HepG2 (cell line): ENCODE data around the gene TMEFF2. TPM values are rescaled to one million over a fixed set of nuclear protein-coding genes. Genes with fewer than 3 reads are reported as not detected.
"Not testable (repeated sequence)": the region's sequence is repeated elsewhere in the genome, so short reads cannot be mapped to it uniquely, and the experiment has no call there.

Experiments used
- ATAC-seq: fragments of 200-7000 bp; cut with Tn5 transposase; 3 replicates; pipeline ENCODE4 v1.9.1; 2020; ENCODE audit warnings: mild to moderate bottlenecking, moderate library complexity
- BruUV-seq: library from RNA; stranded (reverse); fragments of 400-500 nt; replicated peaks from 2 replicates; lab custom pipeline; 2021; lab: Mats Ljungman, UMichigan
- CTCF ChIA-PET: fragments of 300-600 bp; formaldehyde crosslinking; extraction: SDS; loops from one replicate; lab custom pipeline; 2021; ENCODE audit warnings: low total read pairs, inconsistent platforms, low intra/inter-chr PET ratio; lab: Yijun Ruan, JAX
- POLR2A ChIA-PET: fragments of 350-600 bp; sonication (Branson Sonifier 250); formaldehyde crosslinking; loops from one replicate; lab custom pipeline; 2020; ENCODE audit warnings: antibody characterized with exemption, inconsistent platforms; lab: Yijun Ruan, JAX
- DNase-seq: peaks from one replicate; pipeline ENCODE4 v3.0.0-alpha.2; 2015; ENCODE audit warnings: low spot score
- FAIRE-seq: peaks from 3 replicates; lab custom pipeline; 2011; peaks lifted over from hg19 to GRCh38; lab: Jason Lieb, UNC
- H2AFZ ChIP-seq: one replicate; pipeline ENCODE4 v1.6.1; 2011; ENCODE audit warnings: low read length, inconsistent platforms
- H3K27ac ChIP-seq: fragments of 300-600 bp; 3 replicates; pipeline ENCODE4 v1.8.0; 2011; ENCODE audit warnings: mixed run types, mild to moderate bottlenecking, mixed read lengths, low read length, inconsistent platforms; ENCODE audit not compliant: insufficient read depth; ENCODE audit errors: extremely low read length
- H3K27me3 ChIP-seq, 2 experiments: fragments of 200-600 bp in 1 of 2; 2 replicates in 1 of 2; 3 replicates in 1 of 2; pipeline versions ENCODE4 v1.6.0 to v1.8.0; 2011; ENCODE audit warnings: low read length in 2 of 2, mild to moderate bottlenecking in 2 of 2, moderate library complexity in 2 of 2, inconsistent platforms in 1 of 2; ENCODE audit not compliant: insufficient read depth in 2 of 2, control insufficient read depth in 1 of 2
- H3K36me3 ChIP-seq, 2 experiments: fragments of 200-600 bp in 1 of 2; replicated peaks in 1 of 2; 2 replicates in 1 of 2; 3 replicates in 1 of 2; pipeline versions ENCODE4 v1.5.1 to v1.8.0; 2011; ENCODE audit warnings: low read length in 2 of 2, inconsistent platforms in 1 of 2; ENCODE audit not compliant: insufficient read depth in 2 of 2, control insufficient read depth in 1 of 2
- H3K4me1 ChIP-seq: 2 replicates; pipeline ENCODE4 v1.5.1; 2012; ENCODE audit warnings: low read length, inconsistent platforms; ENCODE audit not compliant: insufficient read depth
- H3K4me2 ChIP-seq: 2 replicates; pipeline ENCODE4 v1.6.0; 2011; ENCODE audit warnings: low read depth, low read length, inconsistent platforms
- H3K4me3 ChIP-seq, 3 experiments: fragments of 200-600 bp in 1 of 3; sonication (generic), shearing (Covaris generic) in 1 of 3; replicated peaks in 1 of 3; 2 replicates each; pipeline ENCODE4 v1.5.1; 2011 to 2016; ENCODE audit warnings: low read length in 3 of 3, inconsistent platforms in 2 of 3, low read depth in 2 of 3, mild to moderate bottlenecking in 2 of 3, control low read depth in 1 of 3, mixed read lengths in 1 of 3; ENCODE audit not compliant: insufficient read depth in 1 of 3
- H3K79me2 ChIP-seq: one replicate; pipeline ENCODE4 v1.6.1; 2011; ENCODE audit warnings: low read length, inconsistent platforms; ENCODE audit not compliant: insufficient read depth
- H3K9ac ChIP-seq: 2 replicates; pipeline ENCODE4 v1.6.0; 2011; ENCODE audit warnings: mild to moderate bottlenecking, low read depth, low read length, inconsistent platforms; ENCODE audit not compliant: insufficient read depth
- H3K9me3 ChIP-seq: 2 replicates; pipeline ENCODE4 v1.5.1; 2012; ENCODE audit warnings: mild to moderate bottlenecking, low read length
- H4K20me1 ChIP-seq: 2 replicates; pipeline ENCODE4 v1.6.0; 2011; ENCODE audit warnings: inconsistent platforms, mild to moderate bottlenecking, low read length, moderate library complexity; ENCODE audit not compliant: insufficient read depth
- CEBPG ChIP-seq: IDR thresholded peaks from 2 replicates; pipeline ENCODE4 v1.6.1; 2016
- KAT2B ChIP-seq: fragments of 150-350 bp; IDR thresholded peaks from 2 replicates; pipeline ENCODE4 v1.6.1; 2014; ENCODE audit warnings: low read depth, low read length, borderline replicate concordance
- NFE2 ChIP-seq: sonication (generic); formaldehyde crosslinking; IDR thresholded peaks from 2 replicates; pipeline ENCODE4 v1.4.0; 2020; ENCODE audit warnings: missing genetic modification reagents
- PHF8 ChIP-seq: sonication (generic); formaldehyde crosslinking; IDR thresholded peaks from 2 replicates; pipeline ENCODE4 v1.5.0; 2020; ENCODE audit warnings: missing genetic modification reagents
- SAFB2 ChIP-seq: sonication (generic); formaldehyde crosslinking; IDR thresholded peaks from 2 replicates; pipeline ENCODE4 v1.5.1; 2020; ENCODE audit warnings: missing genetic modification reagents, low read depth, mild to moderate bottlenecking, borderline replicate concordance
- STAG1 ChIP-seq: sonication (generic); formaldehyde crosslinking; IDR thresholded peaks from 2 replicates; pipeline ENCODE4 v1.4.0; 2020; ENCODE audit warnings: missing genetic modification reagents
- TSC22D2 ChIP-seq: sonication (generic); formaldehyde crosslinking; IDR thresholded peaks from 2 replicates; pipeline ENCODE4 v1.5.1; 2020; ENCODE audit warnings: missing genetic modification reagents, mild to moderate bottlenecking, borderline replicate concordance
- ZBTB42 ChIP-seq: sonication (generic); formaldehyde crosslinking; IDR thresholded peaks from 2 replicates; pipeline ENCODE4 v1.5.0; 2020; ENCODE audit warnings: mild to moderate bottlenecking, missing genetic modification reagents
- ZFP41 ChIP-seq: sonication (generic); formaldehyde crosslinking; IDR thresholded peaks from 2 replicates; pipeline ENCODE4 v1.4.0; 2020; ENCODE audit warnings: mild to moderate bottlenecking, missing genetic modification reagents, borderline replicate concordance
- ZFP62 ChIP-seq: sonication (generic); formaldehyde crosslinking; IDR thresholded peaks from 2 replicates; pipeline ENCODE4 v1.4.0; 2020; ENCODE audit warnings: missing genetic modification reagents
- ZFP90 ChIP-seq: sonication (generic); formaldehyde crosslinking; IDR thresholded peaks from 2 replicates; pipeline ENCODE4 v1.8.0; 2022; ENCODE audit warnings: missing genetic modification reagents, mild to moderate bottlenecking, inconsistent platforms, borderline replicate concordance
- ZNF564 ChIP-seq: sonication (generic); formaldehyde crosslinking; IDR thresholded peaks from 2 replicates; pipeline ENCODE4 v1.8.1; 2023; ENCODE audit warnings: mild to moderate bottlenecking, missing genetic modification reagents
- WGBS: methylation state at CpG from one replicate; pipeline ENCODE4 v1.1.6; 2017; ENCODE audit warnings: low lambda C conversion rate; 5-methylcytosine and 5-hydroxymethylcytosine counted together
- in situ Hi-C: cut with HindIII; loops from 2 replicates; pipeline ENCODE4 v1.10.0; 2017; ENCODE audit warnings: low pct_unique_long_range_greater_than_20kb; ENCODE audit not compliant: extremely low pct_ligation_motif_present
- intact Hi-C: fragments of 100-400 bp; cut with micrococcal nuclease; formaldehyde crosslinking; loops from one replicate; pipeline ENCODE4 v1.10.0; 2022; ENCODE audit not compliant: unreplicated experiment
- polyA plus RNA-seq, 8 experiments: library from polyadenylated mRNA; depleted of rRNA in 3 of 8; stranded (reverse) in 7 of 8; unstranded in 1 of 8; fragments of >200 nt; fragmentation: Illumina TruSeq in 4 of 8; extraction: Trizol in 4 of 8; gene quantifications; 2 replicates each; pipeline versions ENCODE4 v1.2.1 to v1.2.3, GENCODE V29; 2011 to 2016; ENCODE audit warnings: low read depth in 4 of 8, missing spikeins in 1 of 8, mixed read lengths in 1 of 8; ENCODE audit not compliant: insufficient read depth in 1 of 8
- total RNA-seq, 5 experiments: library from RNA; depleted of rRNA; stranded (reverse); fragments of >200 nt; fragmentation: Illumina TruSeq; extraction: Trizol; gene quantifications; 2 replicates each; pipeline ENCODE4 v1.2.3, GENCODE V29; 2016; ENCODE audit warnings: low read depth in 1 of 5
- TF ChIP-seq, protein P1 (sequence below): sonication (generic); formaldehyde crosslinking; IDR thresholded peaks from 2 replicates; pipeline ENCODE4 v1.4.0; 2020; ENCODE audit warnings: missing genetic modification reagents, borderline replicate concordance
- TF ChIP-seq, protein P2 (sequence below): sonication (generic); formaldehyde crosslinking; IDR thresholded peaks from 2 replicates; pipeline ENCODE4 v1.4.0; 2020; ENCODE audit warnings: missing genetic modification reagents

The TMEFF2 gene
- total and polyA plus RNA-seq, 2 of the 13 experiments (the other 11 are each of a cell fraction or from before 2014, with no cell fraction given) = not detected

DNA sequence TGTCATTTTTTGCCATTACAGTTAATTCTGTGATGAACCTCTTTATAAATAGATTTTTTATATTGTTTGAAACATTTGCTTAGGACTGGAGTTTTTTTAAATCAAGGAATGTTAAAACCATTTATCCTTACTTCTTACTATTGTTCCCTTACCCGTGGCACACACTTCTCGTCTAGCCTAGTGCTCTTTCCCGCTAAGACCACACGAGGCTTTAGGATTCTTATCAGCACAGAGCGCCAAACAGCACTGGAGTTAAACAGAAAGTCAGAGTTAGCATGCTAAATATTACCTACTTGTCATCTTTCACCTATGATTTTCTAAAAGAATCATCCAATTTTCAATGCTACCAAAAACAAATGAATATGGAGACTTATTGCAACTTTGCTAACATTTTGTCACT, 112.6 kb downstream of the TMEFF2 start (continued):
- no peak for TF ChIP-seq STAG1 (CRISPR knock-in tag)
- TF ChIP-seq TSC22D2 (CRISPR knock-in tag) = no peak
- no peak for TF ChIP-seq KAT2B
- no peak for TF ChIP-seq SAFB2 (CRISPR knock-in tag)

DNA sequence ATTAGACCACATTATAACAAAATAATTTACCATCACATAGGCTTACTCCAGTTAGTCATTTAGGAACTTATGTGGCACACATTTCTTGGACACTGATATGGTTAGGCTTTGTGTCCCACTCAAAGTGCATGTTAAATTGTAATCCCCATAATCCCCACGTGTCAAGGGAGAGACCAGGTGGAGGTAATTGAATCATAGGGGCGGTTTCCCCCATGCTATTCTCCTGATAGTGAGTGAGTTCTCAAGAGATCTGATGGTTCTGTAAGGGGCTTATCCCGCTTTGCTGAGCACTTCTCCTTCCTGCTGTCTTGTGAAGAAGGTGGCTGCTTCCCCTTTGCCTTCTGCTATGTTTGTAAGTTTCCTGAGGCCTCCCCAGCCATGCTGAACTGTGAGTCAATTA, 114.6 kb downstream of the TMEFF2 start:
- H4K20me1 ChIP-seq, H3K79me2 ChIP-seq, H2AFZ ChIP-seq, CTCF ChIA-PET, FAIRE-seq, H3K27ac ChIP-seq, POLR2A ChIA-PET, H3K36me3 ChIP-seq, BruUV-seq, H3K4me3 ChIP-seq, in situ Hi-C loops, H3K4me1 ChIP-seq, H3K9ac ChIP-seq, intact Hi-C loops, H3K4me2 ChIP-seq, H3K9me3 ChIP-seq, DNase-seq, ATAC-seq, H3K27me3 ChIP-seq: not testable (repeated sequence)
- WGBS = 5% methylated on average over 3 of the region's 3 CpGs

- Histone ChIP-seq H3K4me1 (peaks cover 33% of the 10 kb centered on the region), H3K27ac (no peak overlapping the region), H4K20me1 (no peaks in the 10 kb centered on the region), H3K27me3 (no peaks in the 10 kb centered on the region), H3K4me2 (no peak overlapping the region), H3K9me3 (no peaks in the 10 kb centered on the region), H2AFZ (no peak overlapping the region), H3K36me3 (no peaks in the 10 kb centered on the region), H3K4me3 (no peak overlapping the region), H3K9ac (no peak overlapping the region), H3K79me2 (no peaks in the 10 kb centered on the region)
- DNase-seq (no peak), FAIRE-seq (no peak), ATAC-seq (no peak)
- intact Hi-C loops = no loop called here
- POLR2A ChIA-PET = no interaction called here
- in situ Hi-C loops = no loop called here
- CTCF ChIA-PET = no interaction called here
- no TSS peak for BruUV-seq
- TF ChIP-seq, protein P1, sequence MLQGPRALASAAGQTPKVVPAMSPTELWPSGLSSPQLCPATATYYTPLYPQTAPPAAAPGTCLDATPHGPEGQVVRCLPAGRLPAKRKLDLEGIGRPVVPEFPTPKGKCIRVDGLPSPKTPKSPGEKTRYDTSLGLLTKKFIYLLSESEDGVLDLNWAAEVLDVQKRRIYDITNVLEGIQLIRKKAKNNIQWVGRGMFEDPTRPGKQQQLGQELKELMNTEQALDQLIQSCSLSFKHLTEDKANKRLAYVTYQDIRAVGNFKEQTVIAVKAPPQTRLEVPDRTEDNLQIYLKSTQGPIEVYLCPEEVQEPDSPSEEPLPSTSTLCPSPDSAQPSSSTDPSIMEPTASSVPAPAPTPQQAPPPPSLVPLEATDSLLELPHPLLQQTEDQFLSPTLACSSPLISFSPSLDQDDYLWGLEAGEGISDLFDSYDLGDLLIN (CRISPR knock-in tag) = no peak
- TF ChIP-seq ZBTB42 (CRISPR knock-in tag) (no peak), ZFP90 (CRISPR knock-in tag) (no peak), CEBPG (CRISPR knock-in tag) (no peak), ZFP41 (CRISPR knock-in tag) (no peak), NFE2 (CRISPR knock-in tag) (no peak), PHF8 (no peak), ZNF564 (CRISPR knock-in tag) (no peak), ZFP62 (no peak)
- TF ChIP-seq, protein P2, sequence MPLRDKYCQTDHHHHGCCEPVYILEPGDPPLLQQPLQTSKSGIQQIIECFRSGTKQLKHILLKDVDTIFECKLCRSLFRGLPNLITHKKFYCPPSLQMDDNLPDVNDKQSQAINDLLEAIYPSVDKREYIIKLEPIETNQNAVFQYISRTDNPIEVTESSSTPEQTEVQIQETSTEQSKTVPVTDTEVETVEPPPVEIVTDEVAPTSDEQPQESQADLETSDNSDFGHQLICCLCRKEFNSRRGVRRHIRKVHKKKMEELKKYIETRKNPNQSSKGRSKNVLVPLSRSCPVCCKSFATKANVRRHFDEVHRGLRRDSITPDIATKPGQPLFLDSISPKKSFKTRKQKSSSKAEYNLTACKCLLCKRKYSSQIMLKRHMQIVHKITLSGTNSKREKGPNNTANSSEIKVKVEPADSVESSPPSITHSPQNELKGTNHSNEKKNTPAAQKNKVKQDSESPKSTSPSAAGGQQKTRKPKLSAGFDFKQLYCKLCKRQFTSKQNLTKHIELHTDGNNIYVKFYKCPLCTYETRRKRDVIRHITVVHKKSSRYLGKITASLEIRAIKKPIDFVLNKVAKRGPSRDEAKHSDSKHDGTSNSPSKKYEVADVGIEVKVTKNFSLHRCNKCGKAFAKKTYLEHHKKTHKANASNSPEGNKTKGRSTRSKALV (CRISPR knock-in tag) = no peak
Observed at GRCh38 chr2:192073878-192074277, 120.9 kb downstream of the TMEFF2 start.
